GM21447 (cell line): ENCODE measurements around the gene HIPK4.
"Not testable (repeated sequence)": the region's sequence is repeated elsewhere in the genome, so short reads cannot be mapped to it uniquely, and the experiment has no call there.

Source experiments
- ATAC-seq: cut with Tn5 transposase; IDR thresholded peaks from one replicate; pipeline ENCODE4 v1.9.1; 2021; ENCODE audit not compliant: unreplicated experiment

The HIPK4 gene

GRCh38 chr19:40418040-40418439, 28.1 kb upstream of the HIPK4 start:
- ATAC-seq, result no peak

DNA sequence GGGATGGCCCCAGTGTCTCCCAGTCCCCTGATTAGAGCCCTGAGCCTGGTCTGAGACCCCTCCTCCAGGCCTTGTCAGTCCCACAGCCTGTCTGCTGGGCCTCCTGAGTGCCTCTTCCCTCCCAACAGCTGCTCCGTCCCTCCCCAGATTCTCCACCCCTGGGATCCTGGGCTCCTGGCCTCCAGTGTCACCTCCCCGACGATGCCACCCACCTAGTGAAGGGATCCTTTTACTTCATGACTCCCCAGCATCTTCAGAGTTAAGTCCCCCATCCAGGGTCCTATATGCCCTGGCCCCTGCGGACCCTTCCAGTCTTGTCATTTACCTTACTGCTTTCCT, 27.6 kb upstream of the HIPK4 start:
- no peak for ATAC-seq

DNA sequence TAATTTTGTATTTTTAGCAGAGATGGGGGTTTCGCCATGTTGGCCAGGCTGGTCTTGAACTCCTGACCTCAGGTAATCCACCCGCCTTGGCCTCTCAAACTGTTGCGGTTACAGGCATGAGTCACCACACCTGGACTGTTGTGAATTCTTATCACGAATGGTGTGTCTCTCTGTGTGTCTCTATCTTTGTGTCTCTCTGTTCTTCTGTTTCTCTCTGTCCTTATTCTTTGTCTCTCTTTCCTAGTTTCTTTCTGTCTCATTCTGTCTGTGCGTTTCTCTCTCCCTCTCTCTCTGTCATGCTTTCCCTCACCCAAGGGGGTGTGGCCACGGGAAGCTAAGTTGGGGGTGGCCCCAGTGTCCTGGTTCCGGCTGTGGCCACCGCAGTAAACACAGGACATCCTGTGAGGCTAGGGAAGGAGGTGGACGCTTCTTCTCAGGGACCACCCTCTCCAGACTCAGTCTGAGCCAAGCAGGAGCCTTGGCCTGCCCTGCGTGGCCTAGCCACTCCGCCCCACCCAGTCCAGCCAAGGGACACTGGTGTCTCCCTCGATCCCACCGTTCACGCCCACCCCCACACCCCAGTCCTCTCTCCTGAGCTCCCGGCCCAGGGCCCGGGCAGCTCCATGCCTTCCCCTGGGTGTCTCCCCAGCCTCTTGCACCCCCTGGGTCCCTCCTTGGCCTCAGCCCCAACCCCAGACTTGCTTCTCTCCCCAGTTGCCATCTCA, 27.1 kb upstream of the HIPK4 start:
- no peak for ATAC-seq

- no peak for ATAC-seq
Measured at GRCh38 chr19:40415768-40416167, 25.8 kb upstream of the HIPK4 start.

GRCh38 chr19:40414542-40415535, 24.9 kb upstream of the HIPK4 start:
- no peak for ATAC-seq

GRCh38 chr19:40413291-40413845, 23.4 kb upstream of the HIPK4 start, which contains the start of gene PRX:
TSS of gene PRX (minus strand) at chr19:40413378. CDS start at chr19:40407932, 5,446 bp downstream.
- no peak for ATAC-seq

DNA sequence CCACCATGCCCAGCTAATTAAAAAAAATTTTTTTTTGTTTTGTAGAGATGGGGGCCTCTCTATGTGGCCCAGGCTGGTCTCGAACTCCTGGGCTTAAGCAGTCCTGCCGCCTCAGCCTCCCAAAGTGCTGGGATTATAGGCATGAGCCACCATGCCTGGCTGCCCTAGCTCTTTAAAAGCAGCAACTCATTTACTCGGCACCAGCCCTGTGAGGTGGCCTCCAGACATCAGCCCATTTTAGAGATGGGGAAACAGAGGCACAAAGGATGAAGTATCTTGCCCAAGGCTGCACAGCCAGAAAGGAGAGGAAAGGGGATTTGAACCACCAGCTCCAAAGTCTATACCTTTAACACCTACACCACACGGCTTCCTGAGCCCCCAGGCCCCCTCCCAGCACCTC, 22.9 kb upstream of the HIPK4 start:
- no peak for ATAC-seq

DNA sequence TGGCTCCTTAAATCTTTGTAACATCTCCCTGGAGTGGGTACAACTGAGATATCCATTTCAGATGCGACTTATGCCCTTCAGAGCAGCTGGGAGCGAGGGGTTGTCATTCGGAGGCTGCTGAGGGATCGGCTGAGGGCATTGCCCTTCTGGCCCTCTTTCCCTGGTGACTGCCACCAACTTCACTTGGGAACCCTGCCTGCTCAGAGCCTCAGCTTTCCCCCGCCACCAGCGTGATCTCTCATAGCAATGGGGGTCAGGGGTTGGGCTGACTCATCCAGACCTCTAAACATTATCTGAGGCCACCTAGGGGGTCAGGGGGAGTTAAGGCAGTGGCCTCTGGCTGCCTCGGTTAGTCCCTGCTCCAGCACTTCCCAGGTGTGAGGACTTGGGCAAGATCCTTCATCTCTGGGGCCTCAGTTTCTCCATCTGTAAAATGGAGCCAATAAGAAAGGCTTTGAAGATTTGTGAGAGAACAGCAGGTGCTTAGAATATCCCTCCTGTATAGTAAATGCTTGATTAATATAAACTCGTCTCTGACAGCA, 22.0 kb upstream of the HIPK4 start:
- no peak for ATAC-seq

DNA sequence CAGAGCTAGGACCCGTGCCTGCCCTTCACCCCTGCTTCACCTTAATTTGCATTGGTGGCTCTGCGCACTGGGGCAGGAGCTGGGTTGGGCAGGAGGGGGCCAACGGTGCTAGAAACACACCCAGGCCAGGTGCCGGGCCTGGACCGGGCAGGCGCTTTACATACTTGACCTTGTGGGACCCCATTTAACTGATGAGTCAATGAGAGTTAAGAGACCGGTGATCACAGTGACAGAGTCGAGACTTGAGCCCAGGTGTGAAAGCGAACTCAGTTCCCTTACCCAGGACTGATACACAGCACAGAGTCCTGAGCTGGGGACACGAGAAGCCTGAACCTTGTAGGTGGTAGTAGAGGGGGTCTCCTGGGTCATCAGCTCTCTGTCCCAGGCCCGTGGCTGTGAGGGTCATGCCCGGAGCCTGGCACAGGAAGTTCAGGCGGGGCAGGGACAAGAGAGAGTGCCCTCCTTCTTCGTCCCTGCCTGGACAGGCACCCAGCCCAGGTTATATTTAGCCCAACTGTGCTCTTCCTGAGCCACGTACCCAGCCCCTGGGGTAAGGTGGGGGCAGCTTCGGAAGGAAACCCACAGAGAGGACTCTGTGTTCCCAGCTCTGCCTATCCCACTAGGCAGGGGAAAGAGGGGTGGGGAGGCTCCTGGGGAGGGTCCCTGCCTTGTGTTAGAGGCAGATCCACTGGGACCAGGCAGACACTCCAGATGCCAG, 21.3 kb upstream of the HIPK4 start:
- no peak for ATAC-seq

GRCh38 chr19:40410030-40410389, 20.0 kb upstream of the HIPK4 start:
- no peak for ATAC-seq

- ATAC-seq, result not testable (repeated sequence)
Measured at GRCh38 chr19:40408598-40408925, 18.6 kb upstream of the HIPK4 start.

DNA sequence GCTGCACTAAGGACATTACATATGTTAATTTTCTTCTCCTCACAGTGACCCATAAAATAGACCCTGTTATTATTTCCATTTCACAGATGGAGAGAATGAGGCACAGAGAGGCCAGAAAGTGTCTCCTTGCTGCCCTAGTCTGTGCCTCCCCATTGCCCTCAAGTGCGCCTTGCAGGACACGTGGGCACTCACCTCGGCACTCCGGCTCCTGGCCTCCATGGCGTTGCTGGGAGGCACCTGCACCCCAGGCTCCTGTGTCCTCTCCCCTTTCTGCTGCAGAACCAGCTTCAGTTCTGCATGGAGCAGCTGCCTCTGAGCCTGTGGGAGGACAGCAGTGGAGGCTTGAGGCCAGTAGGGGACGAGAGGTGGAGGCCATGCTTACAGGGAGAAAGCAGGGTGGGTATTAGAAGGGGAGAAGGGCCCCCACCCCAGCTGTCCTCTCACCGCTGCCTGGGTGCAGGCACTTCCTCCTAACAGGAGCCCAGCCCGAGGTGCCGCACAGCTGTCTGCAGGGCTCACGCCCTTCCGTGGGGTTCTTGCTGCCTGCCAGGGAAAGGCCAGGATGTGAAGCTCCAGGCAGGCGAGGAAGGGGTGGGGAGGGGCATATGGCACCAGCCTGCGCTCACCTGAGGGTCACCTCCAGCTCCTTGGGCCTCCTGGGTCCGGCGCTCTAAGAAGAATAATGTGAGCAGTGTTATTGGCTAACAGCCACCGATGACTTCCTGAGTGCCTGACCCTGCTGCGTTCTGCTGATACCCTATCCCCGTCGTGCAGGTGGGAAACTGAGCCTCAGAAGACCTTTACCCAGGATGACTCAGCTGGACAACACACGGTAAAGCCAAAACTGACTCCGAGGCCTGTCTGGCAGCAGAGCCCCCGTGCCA, 18.0 kb upstream of the HIPK4 start:
- ATAC-seq, result no peak

GRCh38 chr19:40403262-40403984, 13.4 kb upstream of the HIPK4 start:
- peak; percentile 76 for ATAC-seq

GRCh38 chr19:40400559-40400958, 10.6 kb upstream of the HIPK4 start:
- ATAC-seq, result no peak

DNA sequence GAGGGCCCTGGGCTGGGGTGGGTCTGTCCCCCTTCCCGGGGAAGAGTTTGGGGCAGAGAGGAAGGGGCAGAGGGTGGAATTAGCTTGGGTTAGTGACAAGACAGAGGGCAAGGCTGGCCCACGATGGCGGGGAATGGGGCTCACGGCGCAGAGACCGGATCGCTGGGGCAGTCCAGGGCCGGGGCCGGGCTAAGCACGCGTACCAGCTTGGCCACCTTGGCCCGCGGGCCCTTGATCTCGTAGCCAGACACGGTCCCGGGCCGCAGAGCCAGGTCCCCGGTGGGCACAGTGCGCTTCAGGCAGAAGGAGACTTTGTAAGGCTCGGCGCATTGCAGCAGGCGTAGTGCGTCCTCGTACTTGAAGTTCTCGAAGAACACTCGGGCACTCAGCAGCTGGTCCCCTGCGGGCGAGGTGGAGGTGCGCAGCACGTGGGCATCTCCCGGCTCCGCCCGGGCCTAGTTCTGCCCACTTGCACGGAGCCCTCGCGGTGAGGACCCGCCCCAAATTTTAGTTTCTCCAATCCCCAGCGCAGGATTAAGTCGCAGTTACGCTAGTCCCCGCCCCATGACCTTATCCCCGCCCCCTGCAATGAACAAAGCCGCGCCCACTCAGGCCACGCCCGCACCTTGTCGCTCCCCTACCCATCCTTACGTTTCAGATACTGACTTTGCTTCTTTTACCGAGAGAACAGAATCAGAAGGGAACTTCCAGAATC, 8.6 kb upstream of the HIPK4 start:
- no peak for ATAC-seq

GRCh38 chr19:40397568-40397906, 7.6 kb upstream of the HIPK4 start:
- no peak for ATAC-seq

DNA sequence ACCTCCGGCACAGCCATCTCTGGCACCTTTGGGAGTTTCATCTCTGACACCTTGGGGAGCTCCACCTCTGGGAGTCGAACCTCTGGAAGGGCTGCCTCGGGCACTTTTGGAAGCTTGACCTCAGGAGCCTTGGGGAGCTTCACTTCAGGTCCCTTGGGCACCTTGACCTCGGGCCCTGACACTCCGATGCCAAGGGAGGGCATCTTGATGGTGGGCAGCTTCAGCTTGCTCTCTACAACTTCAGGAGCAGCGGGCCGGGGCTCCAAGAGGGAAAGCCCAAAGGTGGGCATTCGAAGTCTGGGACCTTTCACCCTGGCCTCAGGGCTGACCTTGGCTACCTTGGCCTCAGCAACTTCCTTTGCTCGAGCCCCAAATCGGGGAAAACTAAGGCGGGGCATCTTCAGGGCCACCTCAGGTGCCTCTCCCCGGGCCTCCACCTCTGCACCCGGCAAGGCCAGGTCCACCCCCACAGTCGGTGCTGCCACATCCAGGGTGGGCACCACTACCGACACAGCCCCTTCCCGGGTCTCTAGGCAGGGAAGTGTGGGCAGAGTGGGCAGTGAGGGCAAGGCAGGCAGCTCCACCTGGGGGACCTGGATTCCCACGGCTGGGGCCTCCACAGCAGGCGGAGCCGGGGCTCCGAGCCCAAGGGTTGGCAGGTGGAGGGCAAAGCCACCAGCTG, 7.0 kb upstream of the HIPK4 start:
- no peak for ATAC-seq

DNA sequence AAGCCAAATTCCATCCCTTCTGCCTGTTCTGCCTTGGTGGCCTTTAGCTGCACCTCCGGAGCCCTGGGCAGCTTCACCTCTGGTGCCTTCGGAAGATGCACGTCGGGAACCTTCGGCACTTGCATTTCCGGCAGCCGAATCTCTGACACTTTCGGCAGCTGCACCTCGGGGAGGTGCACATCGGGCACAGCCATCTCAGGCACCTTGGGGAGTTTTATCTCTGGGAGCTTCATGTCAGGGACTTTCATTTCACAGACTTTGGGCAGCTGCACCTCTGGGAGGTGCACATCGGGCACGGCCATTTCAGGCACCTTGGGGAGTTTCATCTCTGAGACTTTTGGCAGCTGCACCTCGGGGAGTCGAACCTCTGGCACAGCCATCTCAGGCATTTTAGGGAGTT, 6.0 kb upstream of the HIPK4 start:
- ATAC-seq, result no peak
